OCI-LY7 (cell line): ENCODE results near the gene EFNA5.

Source experiments
- CTCF ChIP-seq: fragments of 200-600 bp; sonication (generic); conservative IDR thresholded peaks from 2 replicates; pipeline ENCODE4 v1.5.1; 2014; ENCODE audit warnings: mild to moderate bottlenecking, antibody characterized with exemption, low read length, moderate library complexity, mixed read lengths
- EZH2phosphoT487 ChIP-seq: fragments of 200-600 bp; sonication (generic); IDR thresholded peaks from 2 replicates; pipeline ENCODE4 v1.6.1; 2018; ENCODE audit warnings: low read depth, borderline replicate concordance, mild to moderate bottlenecking, mixed run types, antibody characterized with exemption, low read length, moderate library complexity, mixed read lengths

GRCh38 chr5:107674655-107675054 is 3.9 kb upstream of the EFNA5 start:
- no peak for TF ChIP-seq CTCF
- no peak for TF ChIP-seq EZH2phosphoT487
